ENCODE results near the gene SNED1. TPM values are rescaled to one million over a fixed set of nuclear protein-coding genes. Genes with fewer than 3 reads are reported as not detected.

The SNED1 gene
- total RNA-seq, 2 experiments from 2014 or later, result 1.4 to 1.8 TPM

- Mint-ChIP-seq H3K27me3 (no peaks in the 10 kb centered on the region), H3K9me3 (no peaks in the 10 kb centered on the region), H3K4me3 (no peak overlapping the region), H3K27ac (no peak overlapping the region), H3K4me1 (ENCODE audit: low read depth) (no peaks in the 10 kb centered on the region), H3K36me3 (ENCODE audit: low read depth) (no peaks in the 10 kb centered on the region)
- ChIA-PET POLR2A (no interaction called here), CTCF (no interaction called here)
- ATAC-seq (no peak), DNase-seq (no peak)
- intact Hi-C loops (cut with micrococcal nuclease), result loop anchor here (5.0 kb wide), 1 partner anchor 209 kb away; no protein-coding TSS in a partner anchor
- no peak for TF ChIP-seq CTCF (IDR thresholded peaks at IDR 0.05)
Observed at GRCh38 chr2:241070811-241071676, 72.6 kb downstream of the SNED1 start.

GRCh38 chr2:241071677-241072111 is 73.3 kb downstream of the SNED1 start:
- ATAC-seq (no peak), DNase-seq (no peak)
- ChIA-PET POLR2A (interaction anchor here (0.9 kb wide), 1 partner anchor 79 kb away, joined by 3 read pairs; the partner anchor contains the start of gene PPP1R7), CTCF (no interaction called here)
- Mint-ChIP-seq H3K27me3 (no peaks in the 10 kb centered on the region), H3K4me1 (ENCODE audit: low read depth) (no peaks in the 10 kb centered on the region), H3K4me3 (no peak overlapping the region), H3K27ac (no peak overlapping the region), H3K9me3 (no peaks in the 10 kb centered on the region), H3K36me3 (ENCODE audit: low read depth) (no peaks in the 10 kb centered on the region)
- no peak for TF ChIP-seq CTCF (IDR thresholded peaks at IDR 0.05)
- intact Hi-C loops (cut with micrococcal nuclease), result loop anchor here (5.0 kb wide), 1 partner anchor 209 kb away; no protein-coding TSS in a partner anchor

- Mint-ChIP-seq H3K4me1 (ENCODE audit: low read depth) (no peaks in the 10 kb centered on the region), H3K9me3 (no peaks in the 10 kb centered on the region), H3K4me3 (no peak overlapping the region), H3K27me3 (no peaks in the 10 kb centered on the region), H3K36me3 (ENCODE audit: low read depth) (no peaks in the 10 kb centered on the region), H3K27ac (no peak overlapping the region)
- TF ChIP-seq CTCF (IDR thresholded peaks at IDR 0.05), result no peak
- ChIA-PET POLR2A (interaction anchor here (0.9 kb wide), 1 partner anchor 78 kb away, joined by 3 read pairs; the partner anchor contains the start of gene PPP1R7), CTCF (no interaction called here)
- no peak for DNase-seq
- intact Hi-C loops (cut with micrococcal nuclease), result loop anchor here (5.0 kb wide), 1 partner anchor 210 kb away; no protein-coding TSS in a partner anchor
- no peak for ATAC-seq
Observed at GRCh38 chr2:241072151-241072550, 73.7 kb downstream of the SNED1 start.

GRCh38 chr2:241072553-241073165 is 74.2 kb downstream of the SNED1 start:
- CTCF ChIA-PET, result no interaction called here

More at GRCh38 chr2:241072553-241073165, 74.2 kb downstream of the SNED1 start:
- no peak overlapping the region for H3K4me3 Mint-ChIP-seq
- no peak for DNase-seq
- H3K27ac Mint-ChIP-seq, result no peak overlapping the region
- no peaks in the 10 kb centered on the region for H3K9me3 Mint-ChIP-seq
- ATAC-seq, result no peak
- intact Hi-C loops (cut with micrococcal nuclease), result loop anchor here (5.0 kb wide), 1 partner anchor 210 kb away; no protein-coding TSS in a partner anchor
- POLR2A ChIA-PET, result interaction anchor here (0.9 kb wide), 1 partner anchor 78 kb away, joined by 3 read pairs; the partner anchor contains the start of gene PPP1R7
- H3K36me3 Mint-ChIP-seq (ENCODE audit: low read depth), result no peaks in the 10 kb centered on the region
- no peaks in the 10 kb centered on the region for H3K4me1 Mint-ChIP-seq (ENCODE audit: low read depth)
- TF ChIP-seq CTCF (IDR thresholded peaks at IDR 0.05), result no peak
- no peaks in the 10 kb centered on the region for H3K27me3 Mint-ChIP-seq

Data from activated CD8-positive, alpha-beta T cell treated with anti-CD3 and anti-CD28 coated beads for 36 hours (primary cell).